ENCODE measurements around the gene LAMA2. TPM values are rescaled to one million over a fixed set of nuclear protein-coding genes. Genes with fewer than 3 reads are reported as not detected.

The LAMA2 gene
- total and polyA plus RNA-seq, 10 donors = 0.83 to 66.6 (median 18.8) TPM

DNA sequence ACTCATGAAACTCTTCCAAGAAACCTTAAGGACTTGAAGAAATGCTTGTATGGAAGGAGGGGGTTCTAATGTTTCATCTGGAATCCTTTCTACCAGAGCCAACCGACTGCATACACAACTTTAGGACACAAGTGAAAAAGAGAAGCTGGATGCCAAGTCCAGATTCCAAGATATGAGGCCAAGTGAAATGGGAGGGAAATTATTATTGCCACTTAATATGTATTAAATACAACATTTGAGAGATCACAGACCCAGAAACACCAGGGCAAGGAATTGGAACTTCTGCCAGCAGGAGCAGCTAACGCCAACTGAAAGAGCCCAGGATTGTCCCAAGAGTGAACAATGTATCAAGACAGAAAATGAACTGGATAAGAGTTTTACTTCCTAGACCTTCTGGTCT is 682.9 kb downstream of the LAMA2 start:
- Histone ChIP-seq H3K27ac (no peak overlapping the region), H3K9me3 (peaks cover 0 to 5% (median 2%) of the 10 kb centered on the region in 8 donors), H3K27me3 (replicated peaks in 1 of 7) (no peaks in the 10 kb centered on the region), H3K36me3 (no peaks in the 10 kb centered on the region), H3K4me3 (no peak overlapping the region), H3K4me1 (no peaks in the 10 kb centered on the region)
- intact Hi-C loops (cut with DNase I; ENCODE audit: low total_unique reads) = no loop called here
- no peak for TF ChIP-seq POLR2AphosphoS5 (IDR thresholded peaks at IDR 0.05)
- no peak for TF ChIP-seq POLR2A (IDR thresholded peaks at IDR 0.05)
- TF ChIP-seq, protein P1, sequence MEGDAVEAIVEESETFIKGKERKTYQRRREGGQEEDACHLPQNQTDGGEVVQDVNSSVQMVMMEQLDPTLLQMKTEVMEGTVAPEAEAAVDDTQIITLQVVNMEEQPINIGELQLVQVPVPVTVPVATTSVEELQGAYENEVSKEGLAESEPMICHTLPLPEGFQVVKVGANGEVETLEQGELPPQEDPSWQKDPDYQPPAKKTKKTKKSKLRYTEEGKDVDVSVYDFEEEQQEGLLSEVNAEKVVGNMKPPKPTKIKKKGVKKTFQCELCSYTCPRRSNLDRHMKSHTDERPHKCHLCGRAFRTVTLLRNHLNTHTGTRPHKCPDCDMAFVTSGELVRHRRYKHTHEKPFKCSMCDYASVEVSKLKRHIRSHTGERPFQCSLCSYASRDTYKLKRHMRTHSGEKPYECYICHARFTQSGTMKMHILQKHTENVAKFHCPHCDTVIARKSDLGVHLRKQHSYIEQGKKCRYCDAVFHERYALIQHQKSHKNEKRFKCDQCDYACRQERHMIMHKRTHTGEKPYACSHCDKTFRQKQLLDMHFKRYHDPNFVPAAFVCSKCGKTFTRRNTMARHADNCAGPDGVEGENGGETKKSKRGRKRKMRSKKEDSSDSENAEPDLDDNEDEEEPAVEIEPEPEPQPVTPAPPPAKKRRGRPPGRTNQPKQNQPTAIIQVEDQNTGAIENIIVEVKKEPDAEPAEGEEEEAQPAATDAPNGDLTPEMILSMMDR (IDR thresholded peaks at IDR 0.05 in 8 of 11, conservative IDR thresholded peaks at IDR 0.05 in 3 of 11) = no peak
- 71 to 78% (median 72%) methylated on average over 2 of the region's 2 CpGs for WGBS, 5 donors
- no peak for DNase-seq

Small RNAs within 50 kb of the gene (small RNA-seq; reads per million reads assigned to genes)
- 0 reads per million in 4 donors for gene RNU6-861P

All from spleen (tissue), 11 donors.